ENCODE data around the gene GRID1.

The GRID1 gene

DNA sequence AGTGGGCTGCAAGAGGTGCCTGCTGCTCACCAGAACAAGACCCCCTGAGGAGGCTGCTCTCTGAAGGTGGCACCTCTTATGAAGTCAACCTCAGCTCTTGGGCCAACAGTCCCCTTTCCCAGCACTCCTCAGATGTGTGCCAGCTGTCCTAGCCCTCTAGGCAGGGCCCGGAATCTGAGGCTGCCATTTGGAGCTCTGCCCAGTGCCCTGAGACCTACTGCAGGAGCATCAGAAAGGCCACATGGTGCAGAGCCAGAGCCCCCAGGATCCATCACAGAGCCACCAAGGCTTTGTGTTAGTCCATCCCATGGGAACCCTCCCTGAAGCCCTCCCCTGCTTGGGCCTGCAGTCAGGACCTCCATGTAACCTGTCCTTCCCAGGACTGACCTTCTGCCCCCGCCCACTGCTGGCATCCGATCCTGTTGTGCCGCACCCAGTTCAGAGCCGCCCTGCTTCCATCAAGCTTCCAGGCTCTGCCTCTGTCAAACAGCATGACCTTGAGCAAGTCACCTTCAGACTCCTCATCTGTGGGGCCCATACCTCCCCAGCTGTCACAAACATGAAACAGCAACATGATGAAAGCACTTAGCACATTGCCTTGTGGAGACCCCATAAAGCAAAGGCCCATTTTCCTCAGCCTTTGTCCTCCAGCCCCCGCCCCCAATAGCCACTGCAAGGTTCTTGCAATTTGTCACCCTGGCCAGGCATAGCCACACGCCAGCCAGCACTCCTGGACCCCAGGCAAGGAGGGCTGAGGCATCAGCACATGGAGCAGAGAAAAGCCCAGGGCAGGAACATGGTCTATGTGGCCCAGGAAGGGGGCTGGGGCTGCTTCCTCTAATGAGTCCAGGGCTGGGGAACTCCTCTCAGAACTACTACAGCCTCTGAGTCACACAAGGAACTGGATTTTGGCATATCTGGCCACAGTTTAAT is 51.7 kb downstream of the GRID1 start:
- DNase-seq (ENCODE audit: low read depth in 2 of 2): no peak

GRCh38 chr10:86313621-86314041 is 53.0 kb downstream of the GRID1 start:
- no peak for DNase-seq (ENCODE audit: low read depth in 2 of 2)

- no peak for DNase-seq (ENCODE audit: low read depth in 2 of 2)
Measured at GRCh38 chr10:86312701-86313270, 53.8 kb downstream of the GRID1 start.

DNA sequence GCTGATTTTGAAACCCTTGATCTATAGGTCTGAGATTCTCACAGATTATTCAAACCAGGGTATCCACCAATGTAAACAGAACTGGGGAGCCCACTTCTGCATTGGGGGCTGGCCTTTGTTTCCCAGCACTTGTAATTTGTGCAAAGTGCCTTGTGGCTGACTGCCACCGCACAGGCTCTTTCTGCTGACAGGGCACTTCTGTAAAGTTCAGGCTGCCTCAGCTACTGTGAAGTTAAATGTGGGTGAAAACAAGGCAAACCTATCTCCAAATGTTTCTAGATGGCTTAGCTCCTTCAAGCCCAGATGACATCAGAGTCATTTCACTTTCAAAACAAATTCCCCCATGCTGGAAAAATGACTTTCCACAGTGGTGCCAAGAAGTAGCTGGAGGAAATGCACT is 54.7 kb downstream of the GRID1 start:
- DNase-seq (ENCODE audit: low read depth in 2 of 2): no peak

GRCh38 chr10:86311190-86311589 is 55.4 kb downstream of the GRID1 start:
- no peak for DNase-seq (ENCODE audit: low read depth in 2 of 2)

DNA sequence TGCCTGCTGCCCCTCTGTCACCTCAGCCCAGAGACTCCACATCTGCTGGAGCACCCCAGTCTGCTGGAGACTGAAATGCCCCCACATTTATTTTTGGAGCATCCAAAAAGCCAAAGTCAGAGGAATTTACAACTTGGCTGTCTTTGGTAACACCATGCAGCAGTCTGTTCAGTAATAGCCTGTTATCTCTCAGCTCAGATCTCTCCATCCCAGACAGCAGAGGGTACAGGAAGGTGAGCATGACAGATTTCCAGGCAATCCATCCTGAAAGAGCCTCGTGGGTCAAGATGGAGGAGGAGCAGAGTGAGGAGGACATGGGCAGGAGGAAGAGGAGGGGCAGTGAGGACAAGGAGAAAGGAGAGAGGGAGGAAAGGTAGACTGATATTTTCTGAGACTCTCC is 55.9 kb downstream of the GRID1 start:
- no peak for DNase-seq (ENCODE audit: low read depth in 2 of 2)

DNA sequence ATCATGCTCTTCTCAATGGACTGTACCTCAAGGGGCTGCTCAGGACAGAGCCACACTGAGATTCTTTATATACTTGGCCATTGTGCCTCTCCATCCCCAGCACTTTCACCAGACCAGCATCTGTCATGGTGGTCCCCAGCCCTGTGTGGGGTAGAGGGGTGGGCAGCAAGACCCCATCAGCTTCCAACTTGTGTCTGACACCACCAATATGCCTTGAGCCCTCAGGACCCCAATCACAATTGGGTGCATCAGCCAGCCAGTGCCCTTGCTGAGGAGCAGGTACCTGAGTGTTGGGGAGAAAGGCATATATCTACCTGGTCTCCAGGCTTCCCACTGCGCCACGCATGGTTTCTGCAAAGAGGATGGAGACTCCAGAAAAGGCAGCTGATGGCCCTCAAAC is 56.3 kb downstream of the GRID1 start:
- DNase-seq (ENCODE audit: low read depth in 2 of 2): no peak

DNA sequence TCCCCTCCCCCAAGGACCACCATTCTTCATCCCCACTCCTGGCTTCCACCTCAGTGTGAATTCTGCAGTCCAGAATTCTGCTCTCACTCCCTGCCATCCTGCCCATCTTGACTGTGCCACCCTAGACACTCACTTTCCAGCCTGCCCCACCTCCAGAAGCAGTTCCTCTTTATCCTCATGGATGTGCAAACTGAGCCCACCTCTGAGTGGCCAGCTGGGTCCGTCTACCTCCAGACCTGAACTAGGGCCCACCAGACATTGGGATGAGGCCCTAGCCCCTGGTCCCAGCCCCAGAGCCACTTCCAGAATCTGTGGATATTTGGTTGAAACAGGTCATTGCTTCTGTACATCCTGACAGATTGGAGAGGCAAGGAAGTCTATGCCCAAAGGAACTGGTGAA is 58.5 kb downstream of the GRID1 start:
- DNase-seq (ENCODE audit: low read depth in 2 of 2): no peak

- no peak for DNase-seq (ENCODE audit: low read depth in 2 of 2)
Measured at GRCh38 chr10:86306628-86307278, 59.8 kb downstream of the GRID1 start.

- no peak for DNase-seq (ENCODE audit: low read depth in 2 of 2)
Measured at GRCh38 chr10:86305521-86305920, 61.1 kb downstream of the GRID1 start.

DNA sequence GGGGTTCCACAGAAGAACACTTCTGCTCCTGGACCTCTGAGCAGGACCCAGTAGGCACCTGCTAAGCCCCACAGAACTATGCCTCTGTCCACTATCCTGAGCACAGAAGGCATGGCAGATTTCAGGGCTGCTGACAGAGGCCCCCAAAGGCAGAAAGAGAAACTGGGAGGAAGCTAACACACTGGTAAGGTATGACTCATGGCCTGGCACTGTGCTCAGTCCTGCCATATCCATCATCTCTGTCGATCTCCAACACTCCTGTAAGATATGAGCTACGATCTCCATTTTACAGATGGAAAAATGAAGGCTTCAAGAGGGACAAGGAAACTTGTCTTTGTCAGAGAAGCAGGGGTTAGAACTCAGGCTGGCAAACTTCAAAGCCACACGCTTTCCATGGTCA is 62.2 kb downstream of the GRID1 start:
- no peak for DNase-seq (ENCODE audit: low read depth in 2 of 2)

DNA sequence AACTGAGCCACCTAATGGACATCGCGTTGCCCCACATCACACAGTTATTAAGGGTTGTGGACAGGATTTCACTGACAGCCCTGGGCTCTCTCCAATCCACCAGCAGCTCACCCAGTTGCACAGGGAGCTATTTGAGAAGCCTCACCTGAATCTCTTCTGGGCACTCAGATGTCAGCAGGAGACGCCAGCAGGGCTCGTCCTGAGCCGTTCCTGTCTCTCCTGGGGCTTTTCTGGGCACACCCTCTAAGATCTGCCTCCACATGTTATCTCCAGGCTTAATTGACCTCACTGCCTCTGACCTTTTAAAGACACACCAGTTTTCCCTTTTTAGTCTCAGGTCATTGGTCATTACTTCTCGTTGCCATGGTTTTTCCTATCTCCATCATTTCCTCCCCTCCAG is 63.0 kb downstream of the GRID1 start:
- no peak for DNase-seq (ENCODE audit: low read depth in 2 of 2)

DNA sequence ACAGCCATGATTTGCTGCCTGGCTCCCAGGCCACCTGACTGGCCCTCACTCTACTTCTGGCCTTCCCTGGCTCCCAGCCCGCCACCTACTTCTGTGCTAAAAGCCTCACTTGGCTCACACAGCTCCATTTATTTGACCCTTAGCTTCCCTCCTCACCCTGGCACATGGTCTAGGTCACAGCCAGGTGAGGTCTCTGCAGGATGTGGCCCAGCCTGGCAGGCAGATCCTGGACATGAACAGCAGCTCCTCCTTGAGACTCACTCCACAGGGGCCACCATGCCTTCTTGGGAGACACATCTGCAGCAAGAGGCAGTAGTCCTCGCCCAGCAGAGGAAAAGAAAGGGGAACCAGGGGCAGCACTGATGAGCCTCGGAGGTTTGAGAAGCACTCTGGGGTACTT is 64.6 kb downstream of the GRID1 start:
- DNase-seq (ENCODE audit: low read depth in 2 of 2): no peak

DNA sequence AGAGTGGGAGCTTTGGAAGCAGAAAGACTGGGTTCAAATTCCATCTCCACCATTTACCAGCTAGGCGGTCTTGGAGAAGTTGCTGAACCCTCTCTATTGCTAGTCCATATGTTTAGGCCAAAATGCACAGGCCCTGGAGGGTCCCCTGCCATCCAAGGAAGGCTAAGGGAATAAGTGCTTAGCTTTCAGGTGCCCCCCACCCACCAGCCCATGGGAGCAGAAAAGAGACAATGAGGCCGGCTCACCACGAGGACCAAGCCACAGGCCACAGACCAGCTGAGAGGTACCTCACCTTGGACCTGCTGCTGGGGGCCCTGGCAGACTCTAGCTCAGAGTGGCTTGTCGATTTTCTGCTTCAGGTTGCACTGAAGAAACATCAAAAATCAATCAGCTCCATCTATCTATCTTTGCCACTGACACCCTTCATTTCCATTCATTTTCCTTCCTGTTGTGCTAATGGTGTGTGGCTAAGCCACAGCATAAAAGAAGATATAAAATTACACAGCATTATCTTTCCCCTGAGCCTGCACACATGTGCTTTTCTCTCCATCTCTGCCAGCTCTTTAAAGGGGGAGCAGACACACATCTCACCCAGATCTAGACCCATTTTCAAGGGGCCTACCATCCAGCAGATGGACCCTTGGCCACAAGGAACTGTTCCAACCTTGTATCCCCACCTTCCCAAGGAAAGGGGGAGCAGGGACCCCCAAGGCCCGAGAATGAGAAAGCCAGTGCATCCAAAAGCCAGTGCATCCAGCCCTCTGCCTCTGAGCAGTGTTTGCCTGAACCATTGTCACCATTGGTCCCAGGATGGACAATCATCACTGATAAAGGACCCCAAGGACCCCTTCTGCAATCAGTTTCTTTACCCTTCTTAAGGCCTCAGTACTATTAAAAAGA is 65.4 kb downstream of the GRID1 start:
- DNase-seq (ENCODE audit: low read depth in 2 of 2): no peak

GRCh38 chr10:86300399-86300925 is 66.1 kb downstream of the GRID1 start:
- DNase-seq (ENCODE audit: low read depth in 2 of 2): no peak

DNA sequence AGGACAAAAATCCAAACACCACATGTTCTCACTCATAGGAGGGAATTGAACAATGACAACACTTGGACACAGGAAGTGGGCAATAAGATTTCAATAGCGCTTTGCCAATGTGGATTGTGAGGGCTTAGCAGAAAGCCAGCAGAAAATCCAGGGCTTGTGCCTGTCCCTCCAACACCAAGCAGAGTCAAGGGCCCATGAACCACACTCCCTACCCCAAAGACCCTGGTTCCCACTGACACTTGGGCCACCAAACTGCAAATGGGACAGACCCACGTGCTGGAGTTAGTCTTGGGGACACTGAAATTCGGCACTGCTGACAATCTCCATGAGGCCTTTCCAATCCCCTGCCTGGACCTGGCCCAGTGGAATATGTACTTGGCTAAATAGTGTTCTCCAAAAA is 67.0 kb downstream of the GRID1 start:
- no peak for DNase-seq (ENCODE audit: low read depth in 2 of 2)

DNA sequence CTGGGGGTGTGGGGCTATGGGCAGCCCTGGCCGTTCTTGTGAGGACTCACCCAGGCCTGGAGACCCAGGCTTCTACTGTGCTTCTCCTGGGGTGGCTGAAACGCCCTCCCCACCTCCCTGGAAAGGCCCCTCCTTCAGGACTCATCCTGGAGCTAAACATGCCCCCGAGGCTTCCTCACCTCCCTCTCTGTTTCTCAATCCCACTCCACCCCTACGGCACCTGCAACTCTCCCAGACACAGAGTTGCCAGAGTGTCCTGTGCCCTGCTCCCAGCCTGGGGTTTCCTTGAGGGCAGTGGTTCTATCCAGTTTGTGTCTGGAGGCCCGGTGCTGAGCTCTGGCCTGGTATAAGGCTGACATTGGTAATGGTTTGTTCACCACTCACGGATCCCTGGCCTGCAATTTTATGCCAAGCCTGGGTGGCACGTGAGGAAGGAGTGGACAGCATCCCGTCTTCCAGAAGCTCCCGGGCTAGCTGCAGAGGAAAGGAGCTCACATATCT is 68.0 kb downstream of the GRID1 start:
- DNase-seq (ENCODE audit: low read depth in 2 of 2): no peak

GRCh38 chr10:86295791-86296190 is 70.8 kb downstream of the GRID1 start:
- no peak for DNase-seq (ENCODE audit: low read depth in 2 of 2)

- DNase-seq (ENCODE audit: low read depth in 2 of 2): no peak
Measured at GRCh38 chr10:86295351-86295750, 71.2 kb downstream of the GRID1 start.

- DNase-seq (ENCODE audit: low read depth in 2 of 2): no peak
Measured at GRCh38 chr10:86294346-86295265, 72.0 kb downstream of the GRID1 start.
